CD14-positive monocyte (primary cell): ENCODE measurements around the gene GRIP1. TPM values are rescaled to one million over a fixed set of nuclear protein-coding genes. Genes with fewer than 3 reads are reported as not detected.

ENCODE experiments used
- DNase-seq, 3 donors: peaks; one replicate each; pipeline ENCODE4 v3.0.0-alpha.2; 2011 to 2022
- H2AFZ ChIP-seq: 2 replicates; pipeline ENCODE4 v1.6.0; 2012; ENCODE audit warnings: mild to moderate bottlenecking, low read depth, low read length, inconsistent platforms; ENCODE audit not compliant: insufficient read depth, poor library complexity, severe bottlenecking
- H3K27ac ChIP-seq, 2 donors: 1 replicate in 1 of 2; 2 replicates in 1 of 2; pipeline ENCODE4 v1.5.1; 2012 to 2013; ENCODE audit warnings: low read length in 2 of 2, control low read depth in 1 of 2, inconsistent platforms in 1 of 2, low read depth in 1 of 2, mild to moderate bottlenecking in 1 of 2
- H3K27me3 ChIP-seq, 2 donors: one replicate each; pipeline versions ENCODE4 v1.6.0 to v1.6.1; 2011 to 2013; ENCODE audit warnings: low read length in 2 of 2; ENCODE audit not compliant: control insufficient read depth in 2 of 2, insufficient read depth in 2 of 2
- H3K36me3 ChIP-seq, 2 donors: replicated peaks in 1 of 2; 1 replicate in 1 of 2; 2 replicates in 1 of 2; pipeline versions ENCODE4 v1.5.1 to v1.6.1; 2012 to 2013; ENCODE audit warnings: low read length in 2 of 2, control low read depth in 1 of 2, inconsistent platforms in 1 of 2, mild to moderate bottlenecking in 1 of 2; ENCODE audit not compliant: insufficient read depth in 2 of 2, control insufficient read depth in 1 of 2
- H3K4me1 ChIP-seq, 2 donors: 1 replicate in 1 of 2; 2 replicates in 1 of 2; pipeline versions ENCODE4 v1.5.1 to v1.6.1; 2012 to 2013; ENCODE audit warnings: low read length in 2 of 2, control low read depth in 1 of 2, inconsistent platforms in 1 of 2, mild to moderate bottlenecking in 1 of 2, moderate library complexity in 1 of 2; ENCODE audit not compliant: insufficient read depth in 2 of 2, control insufficient read depth in 1 of 2
- H3K4me2 ChIP-seq: replicated peaks from 2 replicates; pipeline ENCODE3; 2012; ENCODE audit warnings: low read length, moderate library complexity, mild to moderate bottlenecking; ENCODE audit not compliant: poor library complexity, severe bottlenecking; ENCODE audit errors: extremely low read depth
- H3K4me3 ChIP-seq, 3 experiments: fragments of 200-600 bp in 1 of 3; sonication (generic) in 1 of 3; replicated peaks in 1 of 3; 1 replicate in 2 of 3; 2 replicates in 1 of 3; pipeline ENCODE4 v1.5.1; 2011 to 2013; ENCODE audit warnings: low read length in 3 of 3, mild to moderate bottlenecking in 3 of 3, control low read depth in 2 of 3, low read depth in 2 of 3, inconsistent platforms in 1 of 3, moderate library complexity in 1 of 3
- H3K79me2 ChIP-seq: 2 replicates; pipeline ENCODE4 v1.6.0; 2012; ENCODE audit warnings: mild to moderate bottlenecking, control low read depth, inconsistent platforms, low read length, moderate library complexity; ENCODE audit not compliant: insufficient read depth
- H3K9ac ChIP-seq: 2 replicates; pipeline ENCODE4 v1.6.0; 2017; ENCODE audit warnings: low read length, mild to moderate bottlenecking; ENCODE audit not compliant: insufficient read depth, poor library complexity, severe bottlenecking
- H3K9me3 ChIP-seq, 2 donors: replicated peaks in 1 of 2; 1 replicate in 1 of 2; 2 replicates in 1 of 2; pipeline versions ENCODE4 v1.5.1 to v1.6.1; 2012 to 2013; ENCODE audit warnings: low read length in 2 of 2, control low read depth in 1 of 2; ENCODE audit not compliant: control insufficient read depth in 1 of 2, insufficient read depth in 1 of 2
- H4K20me1 ChIP-seq: 2 replicates; pipeline ENCODE4 v1.6.0; 2012; ENCODE audit warnings: mild to moderate bottlenecking, low read length, control low read depth, moderate library complexity; ENCODE audit not compliant: insufficient read depth
- H3K27ac Mint-ChIP-seq, 7 donors: one replicate each; pipeline ENCODE4 v1.8.0; 2020; ENCODE audit warnings: mild to moderate bottlenecking in 7 of 7, mixed read lengths in 7 of 7, moderate library complexity in 6 of 7, inconsistent platforms in 2 of 7
- H3K27me3 Mint-ChIP-seq, 3 donors: one replicate each; pipeline ENCODE4 v1.8.0; 2021 to 2022; ENCODE audit warnings: low read depth in 3 of 3, mild to moderate bottlenecking in 3 of 3, mixed read lengths in 3 of 3, moderate library complexity in 3 of 3, inconsistent platforms in 1 of 3
- H3K36me3 Mint-ChIP-seq, 2 donors: one replicate each; pipeline ENCODE4 v1.8.0; 2020; ENCODE audit warnings: mixed read lengths in 2 of 2, inconsistent platforms in 1 of 2, mild to moderate bottlenecking in 1 of 2
- H3K4me1 Mint-ChIP-seq: one replicate; pipeline ENCODE4 v1.8.0; 2020; ENCODE audit warnings: mild to moderate bottlenecking, mixed read lengths
- H3K4me3 Mint-ChIP-seq, 2 donors: one replicate each; pipeline ENCODE4 v1.8.0; 2020; ENCODE audit warnings: mild to moderate bottlenecking in 2 of 2, mixed read lengths in 2 of 2, moderate library complexity in 1 of 2
- H3K9me3 Mint-ChIP-seq, 7 donors: one replicate each; pipeline ENCODE4 v1.8.0; 2020 to 2022; ENCODE audit warnings: mixed read lengths in 7 of 7, mild to moderate bottlenecking in 6 of 7, moderate library complexity in 6 of 7, inconsistent platforms in 2 of 7
- CTCF ChIP-seq: fragments of 200-600 bp; IDR thresholded peaks from one replicate; pipeline ENCODE4 v1.8.0; 2022; ENCODE audit warnings: antibody characterized with exemption, mild to moderate bottlenecking
- WGBS: methylation state at CpG from one replicate; pipeline ENCODE4 v1.1.5; 2013; ENCODE audit warnings: missing lambda C conversion rate; ENCODE audit not compliant: insufficient coverage; 5-methylcytosine and 5-hydroxymethylcytosine counted together
- intact Hi-C, 2 donors: fragments of 100-400 bp; cut with micrococcal nuclease; formaldehyde crosslinking; loops; one replicate each; pipeline versions ENCODE4 v1.15.0 to v1.15.1; 2023
- polyA plus RNA-seq, 3 donors: library from polyadenylated mRNA; depleted of rRNA in 1 of 3; unstranded in 2 of 3; stranded (reverse) in 1 of 3; fragments of 300-500 nt in 2 of 3; fragments of >200 nt in 1 of 3; fragmentation: Illumina TruSeq in 2 of 3; gene quantifications; 1 replicate in 2 of 3; 2 replicates in 1 of 3; pipeline ENCODE4 v1.2.3, GENCODE V29; 2012 to 2021

The GRIP1 gene
- polyA plus RNA-seq, 3 donors, result 0.21 TPM; not detected in 2

GRCh38 chr12:66661357-66661756, 17.5 kb downstream of the GRIP1 start:
- H2AFZ ChIP-seq, result no peak overlapping the region
- Mint-ChIP-seq H3K9me3 (no peaks in the 10 kb centered on the region), H3K4me1 (peaks cover 4% of the 10 kb centered on the region), H3K4me3 (no peak overlapping the region), H3K27me3 (peaks cover 0 to 2% (median 0%) of the 10 kb centered on the region in 3 donors), H3K36me3 (no peaks in the 10 kb centered on the region), H3K27ac (no peak overlapping the region)
- H3K4me3 ChIP-seq, result no peak overlapping the region
- no peak overlapping the region for H3K27ac ChIP-seq
- no peak overlapping the region for H3K4me2 ChIP-seq
- intact Hi-C loops, result no loop called here
- no peak overlapping the region for H3K9ac ChIP-seq
- DNase-seq, result no peak
- no CpG with 5 or more reads among the region's 2 CpGs for WGBS
- no peaks in the 10 kb centered on the region for H3K79me2 ChIP-seq
- H4K20me1 ChIP-seq, result no peaks in the 10 kb centered on the region
- no peaks in the 10 kb centered on the region for H3K36me3 ChIP-seq
- H3K27me3 ChIP-seq, result no peaks in the 10 kb centered on the region
- no peak for TF ChIP-seq CTCF
- H3K9me3 ChIP-seq, result no peaks in the 10 kb centered on the region
- no peaks in the 10 kb centered on the region for H3K4me1 ChIP-seq

GRCh38 chr12:66653796-66654195, 25.1 kb downstream of the GRIP1 start:
- intact Hi-C loops, result no loop called here
- no peak overlapping the region for H3K27ac ChIP-seq
- H3K4me1 Mint-ChIP-seq, result no peaks in the 10 kb centered on the region

More at GRCh38 chr12:66653796-66654195, 25.1 kb downstream of the GRIP1 start:
- H4K20me1 ChIP-seq, result no peaks in the 10 kb centered on the region
- no peaks in the 10 kb centered on the region for H3K36me3 ChIP-seq
- no peak overlapping the region for H3K4me2 ChIP-seq
- no peak overlapping the region for H3K4me3 Mint-ChIP-seq
- H3K9me3 Mint-ChIP-seq, result peaks cover 0 to 6% (median 3%) of the 10 kb centered on the region in 7 donors
- H3K27me3 ChIP-seq, result no peaks in the 10 kb centered on the region
- TF ChIP-seq CTCF, result no peak
- no CpG with 5 or more reads among the region's 1 CpG for WGBS
- no peaks in the 10 kb centered on the region for H3K4me1 ChIP-seq
- H3K27me3 Mint-ChIP-seq, result peaks cover 0 to 4% (median 0%) of the 10 kb centered on the region in 3 donors
- no peak for DNase-seq
- no peak overlapping the region for H3K27ac Mint-ChIP-seq
- no peak overlapping the region for H2AFZ ChIP-seq
- H3K9me3 ChIP-seq, result peaks cover 0 to 2% of the 10 kb centered on the region in 2 donors
- no peak overlapping the region for H3K9ac ChIP-seq
- H3K79me2 ChIP-seq, result no peaks in the 10 kb centered on the region
- H3K4me3 ChIP-seq, result no peak overlapping the region
- no peaks in the 10 kb centered on the region for H3K36me3 Mint-ChIP-seq
